H1 (cell line): ENCODE results near the gene THAP2.

ENCODE experiments used
- POLR2AphosphoS5 ChIP-seq: IDR thresholded peaks from 2 replicates; pipeline ENCODE4 v1.6.1; 2011; ENCODE audit warnings: low read depth, low read length
- SAP30 ChIP-seq: fragments of 300-600 bp; sonication (generic); IDR thresholded peaks from 2 replicates; pipeline ENCODE4 v1.7.1; 2012; ENCODE audit warnings: low read length, moderate library complexity, mild to moderate bottlenecking, inconsistent platforms; ENCODE audit not compliant: insufficient read depth, insufficient replicate concordance
- TAF1 ChIP-seq: IDR thresholded peaks from 2 replicates; pipeline ENCODE4 v1.6.1; 2011; ENCODE audit warnings: mild to moderate bottlenecking, low read depth, low read length
- ZNF274 ChIP-seq: IDR thresholded peaks from 2 replicates; pipeline ENCODE4 v1.7.0; 2012; ENCODE audit warnings: low read length, borderline replicate concordance; ENCODE audit errors: extremely low read depth
- TF ChIP-seq, protein P1 (sequence below), 3 experiments: IDR thresholded peaks; 1 replicate in 2 of 3; 2 replicates in 1 of 3; pipeline versions ENCODE4 v1.5.1 to v1.6.1; 2011; ENCODE audit warnings: low read length in 3 of 3, mild to moderate bottlenecking in 3 of 3, inconsistent platforms in 2 of 3, low read depth in 1 of 3, moderate library complexity in 1 of 3; ENCODE audit not compliant: insufficient read depth in 1 of 3; ENCODE audit errors: control extremely low read depth in 1 of 3
- TF ChIP-seq, protein P2 (sequence below): IDR thresholded peaks from 2 replicates; pipeline ENCODE4 v1.6.1; 2012; ENCODE audit warnings: inconsistent platforms

GRCh38 chr12:71686658-71687025, 22.5 kb downstream of the THAP2 start:
- TF ChIP-seq SAP30 (no peak), ZNF274 (no peak), POLR2AphosphoS5 (no peak), TAF1 (no peak)
- TF ChIP-seq, protein P1, sequence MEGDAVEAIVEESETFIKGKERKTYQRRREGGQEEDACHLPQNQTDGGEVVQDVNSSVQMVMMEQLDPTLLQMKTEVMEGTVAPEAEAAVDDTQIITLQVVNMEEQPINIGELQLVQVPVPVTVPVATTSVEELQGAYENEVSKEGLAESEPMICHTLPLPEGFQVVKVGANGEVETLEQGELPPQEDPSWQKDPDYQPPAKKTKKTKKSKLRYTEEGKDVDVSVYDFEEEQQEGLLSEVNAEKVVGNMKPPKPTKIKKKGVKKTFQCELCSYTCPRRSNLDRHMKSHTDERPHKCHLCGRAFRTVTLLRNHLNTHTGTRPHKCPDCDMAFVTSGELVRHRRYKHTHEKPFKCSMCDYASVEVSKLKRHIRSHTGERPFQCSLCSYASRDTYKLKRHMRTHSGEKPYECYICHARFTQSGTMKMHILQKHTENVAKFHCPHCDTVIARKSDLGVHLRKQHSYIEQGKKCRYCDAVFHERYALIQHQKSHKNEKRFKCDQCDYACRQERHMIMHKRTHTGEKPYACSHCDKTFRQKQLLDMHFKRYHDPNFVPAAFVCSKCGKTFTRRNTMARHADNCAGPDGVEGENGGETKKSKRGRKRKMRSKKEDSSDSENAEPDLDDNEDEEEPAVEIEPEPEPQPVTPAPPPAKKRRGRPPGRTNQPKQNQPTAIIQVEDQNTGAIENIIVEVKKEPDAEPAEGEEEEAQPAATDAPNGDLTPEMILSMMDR (IDR thresholded peaks at IDR 0.05; ENCODE audit: control extremely low read depth in 1 of 3, insufficient read depth in 1 of 3, low read depth in 1 of 3, low read length in 3 of 3): no peak
- TF ChIP-seq, protein P2, sequence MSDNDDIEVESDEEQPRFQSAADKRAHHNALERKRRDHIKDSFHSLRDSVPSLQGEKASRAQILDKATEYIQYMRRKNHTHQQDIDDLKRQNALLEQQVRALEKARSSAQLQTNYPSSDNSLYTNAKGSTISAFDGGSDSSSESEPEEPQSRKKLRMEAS: no peak
